GM23338 (cell line): ENCODE results near the gene PIGS. TPM values are rescaled to one million over a fixed set of nuclear protein-coding genes. Genes with fewer than 3 reads are reported as not detected.
A peak's percentile ranks its signal among the peaks of the same experiment; 100 is the strongest.

ENCODE experiments used
- ATAC-seq: fragments of 200-7000 bp; cut with Tn5 transposase; 3 replicates; pipeline ENCODE4 v1.9.1; 2020
- DNase-seq: peaks from one replicate; pipeline ENCODE4 v3.0.0-alpha.2; 2015; ENCODE audit warnings: low spot score
- H2AFZ ChIP-seq: fragments of 200-600 bp; sonication (generic); 2 replicates; pipeline ENCODE4 v1.8.0; 2016; ENCODE audit warnings: antibody characterized with exemption, mild to moderate bottlenecking, moderate library complexity
- H3F3A ChIP-seq: fragments of 200-600 bp; sonication (generic); replicated peaks from 2 replicates; pipeline ENCODE4 v1.8.0; 2017; ENCODE audit warnings: antibody characterized with exemption, mixed run types, low read depth
- H3K27ac ChIP-seq: fragments of 200-600 bp; sonication (generic); 2 replicates; pipeline ENCODE4 v1.6.1; 2016; ENCODE audit warnings: low read depth
- H3K27me3 ChIP-seq: fragments of 200-600 bp; sonication (generic); 2 replicates; pipeline ENCODE4 v1.8.0; 2016; ENCODE audit warnings: mild to moderate bottlenecking, mixed run types, moderate library complexity; ENCODE audit not compliant: insufficient read depth
- H3K36me3 ChIP-seq: fragments of 200-600 bp; sonication (generic); 2 replicates; pipeline ENCODE4 v1.8.0; 2016; ENCODE audit warnings: mild to moderate bottlenecking; ENCODE audit not compliant: insufficient read depth
- H3K4me1 ChIP-seq: fragments of 200-600 bp; sonication (generic); 2 replicates; pipeline ENCODE4 v1.8.0; 2016; ENCODE audit warnings: mild to moderate bottlenecking, moderate library complexity; ENCODE audit not compliant: insufficient read depth
- H3K4me2 ChIP-seq: fragments of 200-600 bp; sonication (generic); 2 replicates; pipeline ENCODE4 v1.7.1; 2017; ENCODE audit warnings: mixed run types
- H3K4me3 ChIP-seq: fragments of 200-600 bp; sonication (generic); 2 replicates; pipeline ENCODE4 v1.6.1; 2016; ENCODE audit warnings: mixed run types
- H3K79me2 ChIP-seq: fragments of 200-600 bp; sonication (generic); replicated peaks from 2 replicates; pipeline ENCODE4 v1.8.0; 2017; ENCODE audit warnings: mild to moderate bottlenecking; ENCODE audit not compliant: insufficient read depth
- H3K9me2 ChIP-seq: fragments of 200-600 bp; sonication (generic); 2 replicates; pipeline ENCODE4 v1.8.0; 2017; ENCODE audit not compliant: insufficient read depth
- H4K20me1 ChIP-seq: fragments of 200-600 bp; sonication (generic); replicated peaks from 2 replicates; pipeline ENCODE4 v1.8.0; 2017; ENCODE audit warnings: mild to moderate bottlenecking; ENCODE audit not compliant: insufficient read depth
- H3K27ac Mint-ChIP-seq: 2 replicates; pipeline ENCODE4 v1.8.0; 2020; ENCODE audit warnings: inconsistent platforms, mild to moderate bottlenecking, moderate library complexity, mixed read lengths
- H3K27me3 Mint-ChIP-seq: 3 replicates; pipeline ENCODE4 v1.8.0; 2022; ENCODE audit warnings: low read depth, mild to moderate bottlenecking, moderate library complexity, mixed read lengths, inconsistent platforms; ENCODE audit not compliant: insufficient read depth, poor library complexity
- H3K36me3 Mint-ChIP-seq: 3 replicates; pipeline ENCODE4 v1.8.0; 2021; ENCODE audit warnings: low read depth, mild to moderate bottlenecking, inconsistent platforms, moderate library complexity, mixed read lengths
- H3K4me1 Mint-ChIP-seq: 3 replicates; pipeline ENCODE4 v1.8.0; 2020; ENCODE audit warnings: mild to moderate bottlenecking, inconsistent platforms, mixed read lengths
- H3K4me3 Mint-ChIP-seq: 3 replicates; pipeline ENCODE4 v1.8.0; 2021; ENCODE audit warnings: moderate library complexity, mild to moderate bottlenecking, inconsistent platforms, mixed read lengths
- H3K9me3 Mint-ChIP-seq: 3 replicates; pipeline ENCODE4 v1.8.0; 2020; ENCODE audit warnings: moderate library complexity, mild to moderate bottlenecking, inconsistent platforms, mixed read lengths
- EZH2phosphoT487 ChIP-seq: fragments of 200-600 bp; sonication (generic); IDR thresholded peaks from one replicate; pipeline ENCODE4 v1.8.1; 2018; ENCODE audit warnings: antibody characterized with exemption; ENCODE audit not compliant: unreplicated experiment
- NANOG ChIP-seq: IDR thresholded peaks from 2 replicates; pipeline ENCODE4 v1.6.1; 2016; ENCODE audit warnings: antibody characterized with exemption, borderline replicate concordance
- ZNF331 ChIP-seq: fragments of 250-450 bp; sonication (Bioruptor Pico); IDR thresholded peaks from 2 replicates; pipeline ENCODE4 v1.5.0; 2020; ENCODE audit warnings: low read depth, mild to moderate bottlenecking, moderate library complexity
- polyA plus RNA-seq: library from polyadenylated mRNA; unstranded; fragments of >200 nt; fragmentation: Nextera tagmentation; extraction: Ambion mirVana; gene quantifications from 2 replicates; pipeline ENCODE4 v1.2.1, GENCODE V29; 2016
- total RNA-seq: library from RNA; depleted of rRNA; stranded (reverse); fragments of >200 nt; shearing (Covaris generic); gene quantifications from 2 replicates; pipeline ENCODE4 v1.2.3, GENCODE V29; 2014
- TF ChIP-seq, protein P1 (sequence below): fragments of 250-450 bp; sonication (Bioruptor Pico); IDR thresholded peaks from 2 replicates; pipeline ENCODE4 v1.5.0; 2020; ENCODE audit warnings: mild to moderate bottlenecking, moderate library complexity
- TF ChIP-seq, protein P2 (sequence below), 2 experiments: fragments of 200-600 bp in 1 of 2; sonication (generic) in 1 of 2; conservative IDR thresholded peaks; 2 replicates each; pipeline versions ENCODE4 v1.5.1 to v1.6.1; 2016 to 2017; ENCODE audit warnings: antibody characterized with exemption in 2 of 2, low read depth in 2 of 2, mild to moderate bottlenecking in 2 of 2, moderate library complexity in 1 of 2

Gene PIGS
- total and polyA plus RNA-seq, 2 experiments from 2014 or later, result 16.4 to 53.2 TPM

DNA sequence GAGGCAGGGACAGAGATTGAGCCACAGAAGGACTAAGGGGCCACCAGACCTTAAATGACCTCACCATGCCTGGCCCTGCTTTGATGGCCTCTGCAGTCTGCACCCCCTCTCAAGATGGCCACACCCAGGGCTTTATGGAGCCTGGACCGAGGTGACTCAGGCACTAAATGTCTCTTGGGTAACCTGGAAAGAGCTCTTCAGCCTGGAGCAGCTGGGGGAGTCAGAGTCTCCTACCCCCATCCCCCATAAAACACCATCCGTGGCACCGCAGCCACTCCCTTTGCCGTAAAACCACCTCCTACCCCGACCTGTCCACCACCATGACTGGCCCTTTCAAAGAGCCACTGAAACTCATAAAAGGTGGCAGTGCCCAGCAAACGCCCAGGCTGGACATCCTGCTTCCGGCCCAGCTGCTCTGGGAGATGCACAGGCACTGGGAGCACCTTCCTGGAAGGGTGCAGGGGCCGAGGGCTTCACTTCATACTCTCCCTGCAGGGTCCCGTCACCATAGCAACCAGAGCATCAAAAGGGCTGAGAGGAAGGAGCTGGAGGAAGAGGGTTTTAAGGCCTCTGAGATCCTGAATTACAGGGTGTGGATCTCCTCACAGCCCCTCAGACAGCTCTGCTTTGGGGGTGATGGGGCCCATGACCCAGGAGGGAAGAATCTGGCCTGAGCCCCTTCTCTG lies 42.9 kb downstream of the PIGS start:
- Mint-ChIP-seq H3K4me1 (0 out of 3 replicates have a peak, but pooled peaks cover 3% of the 10 kb centered on the region), H3K9me3 (no peaks in the 10 kb centered on the region; the same call in 2 of the 3 replicates), H3K27me3 (peaks cover 17% of the 10 kb centered on the region), H3K36me3 (no peaks in the 10 kb centered on the region; the same call in 2 of the 3 replicates), H3K27ac (no peak overlapping the region), H3K4me3 (no peak overlapping the region)
- Histone ChIP-seq H3K4me3 (no peak overlapping the region), H3F3A (no peaks in the 10 kb centered on the region), H3K4me1 (no peaks in the 10 kb centered on the region), H3K79me2 (no peaks in the 10 kb centered on the region), H4K20me1 (no peaks in the 10 kb centered on the region), H3K36me3 (no peaks in the 10 kb centered on the region), H3K4me2 (no peak overlapping the region), H3K9me2 (no peaks in the 10 kb centered on the region), H2AFZ (no peak overlapping the region), H3K27ac (no peak overlapping the region), H3K27me3 (no peaks in the 10 kb centered on the region)
- DNase-seq (peak; percentile 43), ATAC-seq (no peak)
- no peak for TF ChIP-seq EZH2phosphoT487
- no peak for TF ChIP-seq NANOG
- TF ChIP-seq, protein P1, sequence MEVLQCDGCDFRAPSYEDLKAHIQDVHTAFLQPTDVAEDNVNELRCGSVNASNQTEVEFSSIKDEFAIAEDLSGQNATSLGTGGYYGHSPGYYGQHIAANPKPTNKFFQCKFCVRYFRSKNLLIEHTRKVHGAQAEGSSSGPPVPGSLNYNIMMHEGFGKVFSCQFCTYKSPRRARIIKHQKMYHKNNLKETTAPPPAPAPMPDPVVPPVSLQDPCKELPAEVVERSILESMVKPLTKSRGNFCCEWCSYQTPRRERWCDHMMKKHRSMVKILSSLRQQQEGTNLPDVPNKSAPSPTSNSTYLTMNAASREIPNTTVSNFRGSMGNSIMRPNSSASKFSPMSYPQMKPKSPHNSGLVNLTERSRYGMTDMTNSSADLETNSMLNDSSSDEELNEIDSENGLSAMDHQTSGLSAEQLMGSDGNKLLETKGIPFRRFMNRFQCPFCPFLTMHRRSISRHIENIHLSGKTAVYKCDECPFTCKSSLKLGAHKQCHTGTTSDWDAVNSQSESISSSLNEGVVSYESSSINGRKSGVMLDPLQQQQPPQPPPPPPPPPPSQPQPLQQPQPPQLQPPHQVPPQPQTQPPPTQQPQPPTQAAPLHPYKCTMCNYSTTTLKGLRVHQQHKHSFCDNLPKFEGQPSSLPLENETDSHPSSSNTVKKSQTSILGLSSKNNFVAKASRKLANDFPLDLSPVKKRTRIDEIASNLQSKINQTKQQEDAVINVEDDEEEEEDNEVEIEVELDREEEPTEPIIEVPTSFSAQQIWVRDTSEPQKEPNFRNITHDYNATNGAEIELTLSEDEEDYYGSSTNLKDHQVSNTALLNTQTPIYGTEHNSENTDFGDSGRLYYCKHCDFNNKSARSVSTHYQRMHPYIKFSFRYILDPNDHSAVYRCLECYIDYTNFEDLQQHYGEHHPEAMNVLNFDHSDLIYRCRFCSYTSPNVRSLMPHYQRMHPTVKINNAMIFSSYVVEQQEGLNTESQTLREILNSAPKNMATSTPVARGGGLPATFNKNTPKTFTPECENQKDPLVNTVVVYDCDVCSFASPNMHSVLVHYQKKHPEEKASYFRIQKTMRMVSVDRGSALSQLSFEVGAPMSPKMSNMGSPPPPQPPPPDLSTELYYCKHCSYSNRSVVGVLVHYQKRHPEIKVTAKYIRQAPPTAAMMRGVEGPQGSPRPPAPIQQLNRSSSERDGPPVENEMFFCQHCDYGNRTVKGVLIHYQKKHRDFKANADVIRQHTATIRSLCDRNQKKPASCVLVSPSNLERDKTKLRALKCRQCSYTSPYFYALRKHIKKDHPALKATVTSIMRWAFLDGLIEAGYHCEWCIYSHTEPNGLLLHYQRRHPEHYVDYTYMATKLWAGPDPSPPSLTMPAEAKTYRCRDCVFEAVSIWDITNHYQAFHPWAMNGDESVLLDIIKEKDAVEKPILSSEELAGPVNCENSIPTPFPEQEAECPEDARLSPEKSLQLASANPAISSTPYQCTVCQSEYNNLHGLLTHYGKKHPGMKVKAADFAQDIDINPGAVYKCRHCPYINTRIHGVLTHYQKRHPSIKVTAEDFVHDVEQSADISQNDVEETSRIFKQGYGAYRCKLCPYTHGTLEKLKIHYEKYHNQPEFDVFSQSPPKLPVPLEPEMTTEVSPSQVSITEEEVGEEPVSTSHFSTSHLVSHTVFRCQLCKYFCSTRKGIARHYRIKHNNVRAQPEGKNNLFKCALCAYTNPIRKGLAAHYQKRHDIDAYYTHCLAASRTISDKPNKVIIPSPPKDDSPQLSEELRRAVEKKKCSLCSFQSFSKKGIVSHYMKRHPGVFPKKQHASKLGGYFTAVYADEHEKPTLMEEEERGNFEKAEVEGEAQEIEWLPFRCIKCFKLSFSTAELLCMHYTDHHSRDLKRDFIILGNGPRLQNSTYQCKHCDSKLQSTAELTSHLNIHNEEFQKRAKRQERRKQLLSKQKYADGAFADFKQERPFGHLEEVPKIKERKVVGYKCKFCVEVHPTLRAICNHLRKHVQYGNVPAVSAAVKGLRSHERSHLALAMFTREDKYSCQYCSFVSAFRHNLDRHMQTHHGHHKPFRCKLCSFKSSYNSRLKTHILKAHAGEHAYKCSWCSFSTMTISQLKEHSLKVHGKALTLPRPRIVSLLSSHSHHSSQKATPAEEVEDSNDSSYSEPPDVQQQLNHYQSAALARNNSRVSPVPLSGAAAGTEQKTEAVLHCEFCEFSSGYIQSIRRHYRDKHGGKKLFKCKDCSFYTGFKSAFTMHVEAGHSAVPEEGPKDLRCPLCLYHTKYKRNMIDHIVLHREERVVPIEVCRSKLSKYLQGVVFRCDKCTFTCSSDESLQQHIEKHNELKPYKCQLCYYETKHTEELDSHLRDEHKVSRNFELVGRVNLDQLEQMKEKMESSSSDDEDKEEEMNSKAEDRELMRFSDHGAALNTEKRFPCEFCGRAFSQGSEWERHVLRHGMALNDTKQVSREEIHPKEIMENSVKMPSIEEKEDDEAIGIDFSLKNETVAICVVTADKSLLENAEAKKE, result no peak
- TF ChIP-seq, protein P2, sequence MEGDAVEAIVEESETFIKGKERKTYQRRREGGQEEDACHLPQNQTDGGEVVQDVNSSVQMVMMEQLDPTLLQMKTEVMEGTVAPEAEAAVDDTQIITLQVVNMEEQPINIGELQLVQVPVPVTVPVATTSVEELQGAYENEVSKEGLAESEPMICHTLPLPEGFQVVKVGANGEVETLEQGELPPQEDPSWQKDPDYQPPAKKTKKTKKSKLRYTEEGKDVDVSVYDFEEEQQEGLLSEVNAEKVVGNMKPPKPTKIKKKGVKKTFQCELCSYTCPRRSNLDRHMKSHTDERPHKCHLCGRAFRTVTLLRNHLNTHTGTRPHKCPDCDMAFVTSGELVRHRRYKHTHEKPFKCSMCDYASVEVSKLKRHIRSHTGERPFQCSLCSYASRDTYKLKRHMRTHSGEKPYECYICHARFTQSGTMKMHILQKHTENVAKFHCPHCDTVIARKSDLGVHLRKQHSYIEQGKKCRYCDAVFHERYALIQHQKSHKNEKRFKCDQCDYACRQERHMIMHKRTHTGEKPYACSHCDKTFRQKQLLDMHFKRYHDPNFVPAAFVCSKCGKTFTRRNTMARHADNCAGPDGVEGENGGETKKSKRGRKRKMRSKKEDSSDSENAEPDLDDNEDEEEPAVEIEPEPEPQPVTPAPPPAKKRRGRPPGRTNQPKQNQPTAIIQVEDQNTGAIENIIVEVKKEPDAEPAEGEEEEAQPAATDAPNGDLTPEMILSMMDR (conservative IDR thresholded peaks at IDR 0.05; ENCODE audit: low read depth in 2 of 2), result no peak
- TF ChIP-seq ZNF331, result no peak
